ENCODE measurements around the gene ICAM1.

ICAM1 gene

DNA sequence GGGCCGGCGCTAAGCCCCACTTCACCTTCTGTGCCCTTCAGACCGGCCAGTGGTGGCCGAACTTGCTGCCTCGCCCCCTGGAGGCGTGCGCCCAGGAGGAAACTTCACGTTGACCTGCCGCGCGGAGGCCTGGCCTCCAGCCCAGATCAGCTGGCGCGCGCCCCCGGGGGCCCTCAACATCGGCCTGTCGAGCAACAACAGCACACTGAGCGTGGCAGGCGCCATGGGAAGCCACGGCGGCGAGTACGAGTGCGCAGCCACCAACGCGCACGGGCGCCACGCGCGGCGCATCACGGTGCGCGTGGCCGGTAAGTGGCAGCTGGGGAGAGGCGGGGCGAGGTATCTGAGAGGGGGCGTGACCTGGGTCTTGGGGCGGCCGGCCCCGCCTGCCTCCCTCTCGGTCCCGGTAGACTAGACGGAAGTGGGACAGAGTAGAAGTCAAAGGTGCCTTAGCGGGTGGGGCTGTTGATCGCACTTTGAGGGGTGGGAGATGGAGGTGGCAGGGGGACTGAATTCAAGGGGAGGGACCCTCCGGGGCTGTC, 24.5 kb downstream of the ICAM1 start:
- DNase-seq, result no peak

DNA sequence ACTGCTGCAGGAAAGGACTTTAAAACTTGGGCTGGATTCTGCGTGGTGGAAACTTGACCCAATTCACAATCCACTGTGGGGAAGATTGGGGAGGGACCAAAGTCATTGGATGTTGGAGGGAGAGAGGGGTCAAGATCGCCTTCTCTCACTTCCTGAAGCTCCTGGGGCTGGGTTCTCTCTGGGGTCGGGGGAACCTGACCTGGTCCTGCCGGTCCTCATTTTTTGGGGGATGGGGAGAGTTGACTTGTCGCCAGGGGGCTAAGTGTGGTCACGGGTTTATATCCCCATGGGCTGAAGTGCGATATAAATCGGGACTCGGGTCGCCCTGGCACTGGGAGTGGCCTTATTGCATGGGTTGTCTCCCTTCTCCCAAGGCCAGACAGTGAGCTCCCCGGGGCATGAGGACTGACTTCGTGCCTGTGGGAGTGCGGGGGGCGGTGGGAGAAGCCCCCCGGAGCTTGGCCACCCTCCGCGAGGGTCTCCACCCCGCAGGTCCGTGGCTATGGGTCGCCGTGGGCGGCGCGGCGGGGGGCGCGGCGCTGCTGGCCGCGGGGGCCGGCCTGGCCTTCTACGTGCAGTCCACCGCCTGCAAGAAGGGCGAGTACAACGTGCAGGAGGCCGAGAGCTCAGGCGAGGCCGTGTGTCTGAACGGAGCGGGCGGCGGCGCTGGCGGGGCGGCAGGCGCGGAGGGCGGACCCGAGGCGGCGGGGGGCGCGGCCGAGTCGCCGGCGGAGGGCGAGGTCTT, 25.1 kb downstream of the ICAM1 start:
- DNase-seq, result no peak

DNA sequence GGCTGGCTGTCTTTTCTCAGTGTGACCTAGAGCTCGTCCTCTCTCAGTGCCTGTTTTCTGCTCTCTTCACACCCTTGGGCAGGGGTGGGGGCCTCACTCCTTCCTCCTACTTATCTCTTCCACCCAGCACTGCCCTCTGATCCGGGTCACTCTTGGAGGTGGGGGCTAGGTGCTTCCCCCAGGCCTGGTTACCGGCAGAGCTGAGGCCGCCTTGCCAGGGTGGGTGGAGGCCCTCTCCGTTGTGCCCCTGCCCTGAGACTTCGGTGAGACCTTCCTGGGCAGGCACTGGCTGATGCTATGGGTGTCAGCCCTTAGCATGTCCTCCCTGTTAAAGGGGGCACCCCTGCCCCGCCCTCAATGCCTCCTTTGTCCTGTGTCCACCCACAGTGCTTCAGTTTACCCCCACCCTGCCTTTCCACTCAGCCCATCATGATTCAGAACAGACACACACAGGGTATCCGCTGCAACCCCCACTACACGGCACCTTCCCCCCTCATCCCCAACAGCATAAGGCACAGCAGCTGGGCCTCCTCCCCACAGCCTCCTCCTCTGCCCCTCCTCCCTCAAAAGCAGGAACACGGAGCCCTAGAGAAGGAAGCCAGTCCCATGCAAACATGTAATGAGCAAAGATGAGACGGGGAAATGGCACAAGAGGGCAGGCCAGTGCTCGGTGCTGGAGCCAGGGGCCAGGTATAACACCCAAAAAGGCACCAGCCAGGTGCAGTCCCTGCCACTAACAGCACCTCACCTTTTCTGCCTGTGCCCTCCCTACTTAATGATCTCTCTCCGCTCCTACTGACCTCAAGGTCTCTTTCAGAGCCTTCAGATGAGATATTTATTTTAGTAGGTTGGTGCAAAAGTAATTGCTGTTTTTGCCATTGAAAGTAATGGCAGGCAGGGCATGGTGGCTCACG, 28.9 kb downstream of the ICAM1 start:
- DNase-seq, result peak; percentile 38

DNA sequence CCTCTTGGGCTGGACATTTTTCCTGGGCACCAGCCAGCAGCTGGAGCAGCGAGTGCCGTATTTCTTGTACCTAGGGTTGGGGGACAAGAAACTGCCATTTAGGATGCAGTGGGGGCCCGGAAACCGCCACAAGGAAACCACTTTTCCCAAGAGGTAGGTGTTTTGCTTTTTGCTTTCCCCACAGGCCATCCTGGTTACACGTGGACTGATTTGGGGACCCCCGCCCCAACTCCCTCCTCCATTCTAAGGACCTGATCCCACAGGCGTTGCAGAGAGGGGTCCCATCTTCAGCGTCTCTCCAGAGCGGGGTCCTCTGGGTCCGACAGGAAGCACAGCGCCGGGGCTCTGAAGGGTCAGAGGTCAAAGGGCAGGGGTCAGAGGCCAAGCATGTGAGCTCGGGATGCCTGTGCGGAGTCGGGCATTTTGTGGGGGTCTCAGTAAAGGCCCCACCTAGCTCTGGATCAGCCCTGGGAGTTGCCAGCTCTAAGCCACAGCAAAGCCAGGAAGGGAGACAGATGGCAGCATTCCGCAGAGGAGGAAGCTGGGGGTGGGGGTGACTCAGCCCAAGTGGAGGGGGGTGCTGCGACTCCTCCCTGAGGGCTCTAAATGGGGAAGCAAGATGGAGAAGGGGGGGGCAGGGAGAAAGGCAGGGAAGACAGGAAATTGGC, 34.4 kb downstream of the ICAM1 start:
- DNase-seq, result peak; percentile 47

DNA sequence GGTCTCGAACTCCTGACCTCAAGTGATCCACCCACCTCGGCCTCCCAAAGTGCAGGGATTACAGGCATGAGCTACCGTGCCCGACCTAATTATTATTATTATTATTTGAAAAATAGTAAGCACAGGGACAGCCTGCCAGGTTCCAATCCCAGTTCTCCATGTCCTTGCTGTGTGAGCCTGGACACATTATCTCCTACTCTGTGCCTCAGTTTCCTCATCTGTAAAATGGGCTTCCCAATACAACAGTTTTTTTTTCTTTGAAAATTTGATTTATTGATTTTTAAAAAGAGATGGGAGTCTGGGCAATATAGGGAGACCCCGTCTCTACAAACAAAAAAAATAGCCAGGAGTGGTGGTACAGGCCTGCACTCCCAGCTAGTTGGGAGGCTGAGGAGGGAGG, 35.4 kb downstream of the ICAM1 start:
- DNase-seq, result no peak

DNA sequence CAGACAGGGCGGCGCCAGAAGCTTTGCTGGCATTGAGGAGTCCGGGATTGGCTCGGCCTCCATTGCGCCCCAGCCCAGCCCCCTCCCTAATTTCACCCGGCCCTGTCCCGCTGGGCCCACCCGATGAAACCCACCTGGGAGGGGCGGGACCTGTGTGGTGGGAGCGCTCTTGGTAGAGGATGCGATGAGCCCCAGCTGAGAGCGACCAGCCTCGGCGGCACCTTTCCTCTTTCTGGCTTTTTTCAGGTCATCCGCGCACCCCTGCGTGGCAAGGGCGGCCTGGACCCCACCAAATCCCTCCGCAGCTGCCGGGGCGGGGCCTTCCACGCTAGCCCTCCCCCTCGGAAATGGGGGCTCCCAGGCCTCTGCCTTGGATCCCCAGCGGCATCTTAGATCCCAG, 38.5 kb downstream of the ICAM1 start, which contains the start of gene ZGLP1:
TSS of gene ZGLP1 (minus strand) at position 393 of the 400 bp plus-strand sequence.
- no peak for DNase-seq

DNA sequence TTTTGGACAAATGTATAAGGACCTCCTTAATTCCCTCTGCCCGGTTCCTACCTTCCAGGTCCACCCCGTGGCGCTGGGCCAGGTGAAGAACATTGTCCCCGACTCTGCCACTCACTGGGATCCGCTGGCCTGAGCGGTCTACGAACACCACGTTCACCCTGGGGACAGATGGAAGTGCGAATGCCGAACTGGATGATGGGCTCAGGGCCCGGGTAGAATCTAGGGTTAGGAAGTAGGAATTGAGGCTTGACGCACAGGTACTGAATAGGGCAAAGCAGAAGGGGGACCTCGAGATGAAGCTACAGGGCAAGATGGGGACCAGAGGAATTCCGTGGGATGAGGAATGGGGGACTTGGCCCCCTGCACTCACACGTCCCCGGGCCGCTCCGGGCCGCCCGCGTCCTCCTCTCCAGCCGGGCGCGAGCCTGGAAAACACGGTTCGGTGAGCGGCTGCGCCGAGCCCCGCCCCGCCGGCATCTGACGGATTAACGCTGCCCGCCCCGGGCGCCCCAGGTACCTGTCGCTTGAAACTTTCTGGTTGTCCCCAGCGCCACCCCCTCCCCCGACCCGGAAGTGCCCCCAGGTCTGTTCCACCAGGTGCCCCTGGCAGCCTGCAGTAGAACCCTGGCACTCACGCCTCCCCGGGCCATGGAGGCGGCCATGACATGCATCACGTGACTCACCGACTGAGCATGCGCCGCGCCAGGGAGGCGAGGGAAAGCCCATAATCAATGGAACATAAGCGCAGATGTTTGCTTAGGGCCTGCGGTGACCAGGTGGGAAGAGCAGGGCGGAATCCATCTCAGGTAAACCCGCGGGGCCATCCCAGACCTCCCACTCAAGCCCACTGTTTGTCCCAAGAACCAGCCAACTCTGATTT, 44.7 kb downstream of the ICAM1 start, which contains the start of gene FDX2:
TSS of gene FDX2 (minus strand) at position 681 of the 880 bp plus-strand sequence. CDS start at position 662, 19 bp downstream.
- peak; percentile 67 for DNase-seq

DNA sequence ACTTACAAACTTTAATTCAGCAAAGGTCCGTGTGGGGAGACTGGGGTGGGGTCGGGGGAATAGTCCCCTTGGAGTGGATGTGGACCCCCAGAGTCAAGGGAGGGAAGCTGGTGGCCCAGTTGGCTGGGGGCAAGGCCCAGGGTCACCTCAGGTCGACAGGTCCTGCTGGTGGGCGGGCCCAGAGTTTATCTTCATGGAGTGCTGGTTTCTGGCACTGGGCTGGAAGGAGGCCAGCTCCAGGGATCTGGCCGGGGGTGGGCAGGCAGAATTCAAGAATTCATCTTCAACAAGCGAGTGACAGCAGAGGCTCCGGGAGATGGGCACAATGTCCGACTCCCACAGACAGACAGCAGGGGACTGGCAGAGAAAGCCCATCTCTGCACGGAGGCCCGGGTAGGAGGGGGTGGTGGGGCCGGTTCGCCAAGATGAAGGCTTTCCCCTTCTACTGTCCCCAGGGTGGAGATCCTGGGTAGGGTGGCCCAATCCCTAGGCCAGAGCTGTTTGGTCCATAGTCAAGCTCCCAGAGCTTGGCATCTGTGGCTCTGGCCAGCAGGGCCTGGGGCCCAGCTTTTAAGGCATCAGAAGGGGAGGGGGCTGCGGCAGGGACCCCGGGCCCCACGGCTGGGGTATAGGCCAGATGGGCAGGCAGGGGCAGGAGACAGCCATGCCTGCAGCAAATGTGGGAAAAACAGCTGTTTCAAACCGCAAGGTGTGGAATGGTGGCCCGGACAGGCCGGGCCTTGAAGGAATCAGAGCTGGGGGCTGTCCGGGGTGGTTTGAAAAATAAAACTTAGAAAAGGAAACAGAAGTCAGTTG, 45.5 kb downstream of the ICAM1 start:
- DNase-seq, result peak; percentile 56

DNA sequence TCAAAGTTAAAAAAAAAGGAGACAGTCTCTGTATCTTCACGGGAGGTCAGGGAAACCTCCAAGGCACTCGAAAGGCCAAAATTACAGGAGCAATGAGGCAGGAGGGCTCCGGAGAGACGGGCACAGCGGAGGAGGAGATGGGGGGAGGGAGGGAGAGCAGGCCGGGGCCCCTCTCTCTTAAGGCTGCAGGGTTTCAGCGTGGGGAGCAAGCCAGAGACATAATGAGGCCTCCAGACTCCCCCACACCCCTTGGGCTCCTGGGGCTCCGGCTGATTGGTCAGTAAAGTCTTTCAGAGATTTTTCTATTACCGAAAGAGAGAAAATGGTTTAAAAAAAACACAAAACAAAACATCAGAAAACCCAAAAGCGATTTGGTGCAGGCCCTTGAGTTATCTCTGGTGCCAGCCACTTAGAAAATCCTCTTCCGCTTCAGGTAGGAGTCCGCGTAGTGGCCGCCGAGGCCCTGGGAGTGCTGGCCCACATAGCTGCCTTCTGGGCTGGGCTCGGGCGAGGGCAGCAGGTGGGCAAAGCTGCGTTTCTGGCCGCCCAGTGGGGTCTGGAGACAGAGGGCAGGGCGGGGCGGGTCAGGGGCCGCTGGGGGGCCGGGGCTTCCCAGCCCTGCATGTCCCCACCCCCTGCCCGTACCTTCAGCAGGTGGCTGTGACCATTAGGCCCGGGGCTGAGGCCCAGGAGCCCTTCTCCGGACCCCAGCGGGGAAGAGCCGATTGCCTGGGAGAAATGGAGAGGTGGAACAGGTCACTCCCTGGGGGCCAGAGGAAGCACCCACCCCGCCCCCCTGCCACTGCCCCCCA, 46.3 kb downstream of the ICAM1 start:
- DNase-seq, result no peak

DNA sequence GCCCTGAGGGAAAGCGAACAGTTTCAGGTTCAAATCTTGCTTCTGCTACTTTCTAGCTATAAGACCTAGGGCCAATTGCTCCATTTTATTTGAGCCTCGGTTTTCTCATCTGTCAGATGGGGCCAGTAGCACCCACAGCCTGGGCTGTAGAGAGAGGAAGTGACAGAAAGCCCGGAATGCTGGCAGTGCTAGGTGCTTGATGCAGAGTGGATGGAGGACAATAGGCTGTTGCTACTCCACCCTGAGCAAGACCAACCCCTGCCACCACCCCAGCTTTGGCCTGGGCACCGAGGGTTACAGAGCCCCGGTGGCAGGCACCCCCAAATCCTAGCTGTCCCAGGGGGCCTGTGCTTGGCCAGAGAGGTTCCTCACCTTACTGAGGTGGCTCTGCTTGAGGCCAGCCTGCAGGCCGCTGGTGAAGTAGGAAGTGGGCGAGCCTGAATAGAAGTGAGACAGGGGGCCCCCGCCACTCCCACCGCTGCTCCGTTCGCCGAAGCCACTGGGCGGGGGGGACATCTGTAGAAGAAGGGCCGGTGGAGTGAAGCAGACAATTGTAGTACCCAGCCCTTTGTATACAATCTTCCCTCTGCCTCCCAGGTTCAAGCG, 47.0 kb downstream of the ICAM1 start:
- DNase-seq, result no peak

DNA sequence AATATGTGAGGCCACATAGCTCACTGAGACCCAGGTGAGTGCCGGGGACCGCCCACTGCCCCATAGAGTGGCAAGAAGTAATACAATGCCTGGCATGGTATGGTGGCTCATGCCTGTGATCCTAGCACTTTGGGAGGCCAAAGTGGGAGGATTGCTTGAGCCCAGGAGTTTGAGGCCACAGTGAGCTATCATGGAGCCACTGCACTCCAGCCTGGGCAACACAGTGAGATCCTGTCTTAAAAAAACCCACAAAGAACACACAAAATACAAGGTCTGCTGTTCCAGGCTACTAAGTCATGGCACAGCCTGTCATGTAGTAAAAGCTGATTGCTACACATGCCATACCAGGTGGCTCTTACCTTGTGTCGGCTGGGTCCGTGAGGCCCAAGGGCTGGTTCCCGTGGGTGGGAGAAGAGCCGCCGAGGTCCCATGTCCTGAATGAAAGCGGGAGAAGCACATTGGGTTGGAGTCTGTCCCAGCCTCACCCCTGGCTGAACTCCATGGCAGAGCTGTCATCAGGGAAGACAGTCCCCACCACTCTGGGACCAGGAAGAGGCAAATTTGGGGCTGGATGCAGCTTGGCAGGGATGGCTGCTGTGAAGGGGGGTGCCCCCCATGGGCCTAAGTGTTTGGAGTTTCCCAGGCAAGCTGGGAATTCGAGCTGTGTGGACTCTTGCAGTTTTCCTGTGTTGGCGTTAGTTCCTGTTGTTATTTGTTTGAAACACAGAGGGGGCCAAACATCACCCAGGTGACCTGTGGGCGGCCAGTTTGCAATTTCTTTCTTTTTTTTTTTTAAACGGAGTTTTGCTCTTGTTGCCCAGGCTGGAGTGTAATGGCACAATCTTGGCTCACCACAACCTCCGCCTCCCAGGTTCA, 48.1 kb downstream of the ICAM1 start:
- DNase-seq, result no peak

DNA sequence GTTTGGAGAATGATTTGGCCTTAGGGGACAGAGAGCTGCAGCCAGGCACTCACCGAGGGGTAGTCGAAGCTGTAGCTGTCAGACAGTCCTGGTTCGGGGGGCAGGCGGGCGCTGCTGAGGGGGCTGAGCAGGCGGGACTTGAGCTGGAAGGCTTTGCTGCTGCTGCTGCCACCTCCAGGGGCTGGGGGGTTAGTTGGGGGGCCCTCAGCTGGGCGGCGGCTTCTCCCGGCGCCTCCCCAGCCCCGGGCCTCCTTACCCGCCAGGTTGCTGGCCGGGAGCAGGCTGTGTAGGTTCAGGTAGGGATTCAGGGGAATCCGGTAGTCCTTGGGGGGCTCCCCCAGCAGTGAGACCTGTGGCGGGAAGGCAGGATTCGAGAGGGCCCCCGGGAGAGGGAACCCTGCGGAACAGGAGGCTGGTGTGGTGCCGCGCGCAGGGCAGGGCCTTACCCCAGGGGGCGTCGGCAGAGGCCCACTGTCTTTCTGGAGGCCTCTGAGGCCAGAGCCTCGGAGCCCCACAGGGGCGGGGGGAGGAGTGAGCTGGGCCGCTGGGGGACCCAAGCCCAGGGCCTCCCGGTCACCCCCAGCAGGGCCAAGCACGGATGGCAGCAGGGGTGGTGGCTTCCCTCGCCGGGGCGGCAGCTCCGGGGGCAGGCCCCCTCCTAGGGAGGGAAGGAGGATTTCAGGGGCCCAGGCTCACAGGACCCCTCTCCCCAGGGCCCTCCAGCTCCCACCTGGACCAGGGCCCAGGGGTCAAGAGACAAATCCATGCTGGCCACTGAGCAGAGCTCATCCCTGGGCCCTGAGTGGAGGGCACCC, 49.9 kb downstream of the ICAM1 start:
- no peak for DNase-seq

DNA sequence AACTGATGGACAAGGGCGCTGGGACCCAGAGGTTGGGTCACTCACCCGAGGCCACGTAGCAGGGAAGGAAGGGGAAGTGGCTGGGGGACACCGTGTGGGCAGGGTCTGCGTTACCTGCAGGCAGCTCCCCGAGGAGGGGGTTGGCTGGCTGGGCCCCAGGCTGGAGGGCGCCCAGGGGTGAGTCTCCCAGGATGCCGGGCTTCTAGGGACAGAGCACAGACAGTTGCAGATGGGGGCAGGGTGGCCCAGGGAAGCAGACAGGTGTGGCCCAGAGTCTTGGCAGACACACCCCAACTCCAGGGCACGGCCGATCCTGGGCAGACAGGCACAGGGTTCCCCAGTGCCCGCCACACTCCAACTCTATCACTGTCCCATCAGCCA, 50.5 kb downstream of the ICAM1 start:
- DNase-seq, result no peak

DNA sequence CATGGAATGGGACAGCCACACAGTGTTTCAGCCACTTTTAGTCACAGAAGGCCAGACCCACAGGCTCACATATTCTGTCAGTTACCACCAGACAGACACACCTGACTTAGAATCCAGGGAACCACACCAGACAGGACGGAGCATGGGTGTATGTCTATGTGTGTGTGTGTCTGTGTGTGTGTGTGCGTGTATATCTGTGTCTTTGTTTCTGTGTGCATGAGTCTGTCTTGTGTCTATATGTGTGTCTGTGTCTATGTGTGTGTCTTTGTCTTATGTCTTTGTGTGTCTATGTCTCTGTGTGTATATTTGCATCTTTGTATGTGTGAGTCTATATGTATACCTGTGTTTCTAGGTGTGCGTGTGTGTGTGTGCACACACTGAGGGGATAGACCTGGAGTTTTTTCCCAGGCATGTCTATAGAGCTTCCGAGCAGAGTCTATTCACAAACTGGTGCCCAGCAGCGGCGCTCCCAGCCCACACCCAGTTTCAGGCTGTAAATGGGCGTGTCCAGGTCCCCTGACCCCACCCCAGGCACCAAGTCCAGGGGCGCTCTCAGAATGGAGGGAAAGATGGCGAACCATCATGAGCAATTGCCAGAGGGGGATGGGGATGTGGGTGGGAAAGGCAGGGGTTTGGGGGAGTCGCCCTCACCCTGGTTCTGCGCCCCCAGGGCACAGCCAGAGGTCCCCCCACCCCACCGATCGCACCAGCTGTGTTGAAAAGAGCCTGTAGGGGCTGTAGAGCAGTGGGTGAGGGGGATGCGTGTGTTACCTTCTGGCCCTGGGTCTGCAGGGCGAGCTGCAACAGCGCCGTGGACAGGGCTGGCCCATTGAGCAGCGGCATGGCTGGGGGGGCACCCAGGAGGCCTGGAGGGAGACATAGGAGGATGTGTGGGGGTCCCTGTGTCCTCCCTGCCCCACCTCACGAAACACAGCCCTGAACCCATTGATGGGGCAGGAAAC, 51.2 kb downstream of the ICAM1 start:
- DNase-seq, result no peak

DNA sequence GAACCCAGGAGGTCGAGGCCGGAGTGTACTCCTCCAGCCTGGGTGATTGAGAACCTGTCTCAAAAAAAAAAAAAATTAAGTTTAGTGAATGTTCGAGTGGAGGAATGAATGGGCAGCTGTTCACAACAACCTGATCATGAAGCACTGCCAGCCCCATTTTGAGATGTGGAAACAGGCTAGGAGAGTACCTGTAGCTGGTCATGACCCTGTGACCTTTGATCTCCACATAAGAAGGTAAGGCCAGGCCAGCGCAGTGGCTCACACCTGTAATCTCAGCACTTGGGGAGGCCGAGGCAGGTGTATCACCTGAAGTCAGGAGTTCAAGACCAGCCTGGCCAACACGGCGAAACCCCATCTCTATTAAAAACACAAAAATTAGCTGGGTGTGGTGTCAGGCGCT, 54.8 kb downstream of the ICAM1 start:
- DNase-seq, result no peak

DNA sequence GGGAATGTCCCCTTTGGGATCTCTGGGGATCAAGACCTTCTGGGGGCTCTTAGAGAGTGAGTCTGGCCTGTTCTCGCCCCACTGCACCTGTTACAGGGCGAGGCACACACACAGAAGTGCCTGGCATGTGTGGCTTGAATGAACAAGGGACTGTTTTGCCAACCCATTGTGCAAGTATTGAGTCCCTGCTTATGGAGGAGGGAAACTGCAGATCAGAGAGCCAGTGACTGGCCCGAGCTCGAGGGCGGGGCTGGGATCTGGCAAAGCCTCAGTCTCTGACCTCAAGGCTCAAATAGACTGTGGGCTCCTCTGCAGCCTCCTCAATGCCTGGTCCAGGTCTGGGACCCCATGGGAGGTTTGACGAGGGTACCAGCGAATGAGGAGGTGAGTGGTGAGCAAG, 56.9 kb downstream of the ICAM1 start:
- DNase-seq, result no peak

Data from DMS 273 treated with DMSO at 0.1 percent for 48 hours (cell line).